GM12864 (cell line): ENCODE results near the gene SORBS1.

Source experiments
- DNase-seq: peaks from one replicate; pipeline ENCODE4 v3.0.0-alpha.2; 2011; ENCODE audit warnings: low read depth
- H3K4me3 ChIP-seq: 2 replicates; pipeline ENCODE4 v1.5.1; 2011; ENCODE audit warnings: mild to moderate bottlenecking, low read depth, low read length, control low read depth
- CTCF ChIP-seq: IDR thresholded peaks from 2 replicates; pipeline ENCODE4 v1.5.1; 2011; ENCODE audit warnings: low read depth, mild to moderate bottlenecking, moderate library complexity, low read length, control low read depth, inconsistent platforms; ENCODE audit errors: missing control alignments

SORBS1 gene

GRCh38 chr10:95287281-95287680, 273.9 kb downstream of the SORBS1 start:
- no peak for DNase-seq
- no peak overlapping the region; the same call in 1 of the 2 replicates for H3K4me3 ChIP-seq
- no peak for TF ChIP-seq CTCF

- no peak for DNase-seq
- H3K4me3 ChIP-seq: no peak overlapping the region; the same call in 1 of the 2 replicates
- no peak for TF ChIP-seq CTCF
Observed at GRCh38 chr10:95286707-95287106, 274.5 kb downstream of the SORBS1 start.

- DNase-seq: no peak
- TF ChIP-seq CTCF: no peak
Observed at GRCh38 chr10:95285556-95285955, 275.6 kb downstream of the SORBS1 start.

GRCh38 chr10:95284807-95285206, 276.4 kb downstream of the SORBS1 start:
- TF ChIP-seq CTCF: peak; percentile 28
- H3K4me3 ChIP-seq: no peak overlapping the region
- no peak for DNase-seq

More at GRCh38 chr10:95285556-95285955, 275.6 kb downstream of the SORBS1 start:
- no peak overlapping the region for H3K4me3 ChIP-seq

GRCh38 chr10:95282107-95282506, 279.1 kb downstream of the SORBS1 start:
- DNase-seq: no peak
- TF ChIP-seq CTCF: no peak
- H3K4me3 ChIP-seq: no peak overlapping the region

GRCh38 chr10:95281206-95281605, 280.0 kb downstream of the SORBS1 start:
- H3K4me3 ChIP-seq: no peak overlapping the region
- DNase-seq: no peak
- no peak for TF ChIP-seq CTCF

GRCh38 chr10:95280637-95281036, 280.5 kb downstream of the SORBS1 start:
- DNase-seq: no peak
- H3K4me3 ChIP-seq: no peak overlapping the region
- TF ChIP-seq CTCF: no peak
